Astrocyte of the cerebellum (primary cell): ENCODE measurements around the gene DSPP.
"Not testable (repeated sequence)": the region's sequence is repeated elsewhere in the genome, so short reads cannot be mapped to it uniquely, and the experiment has no call there.

Experiments used
- DNase-seq: peaks from one replicate; pipeline ENCODE4 v3.0.0-alpha.2; 2011; ENCODE audit warnings: low read depth
- H3K4me3 ChIP-seq: 2 replicates; pipeline ENCODE4 v1.5.1; 2011; ENCODE audit warnings: mild to moderate bottlenecking, low read depth, low read length, moderate library complexity
- CTCF ChIP-seq: IDR thresholded peaks from 2 replicates; pipeline ENCODE4 v1.5.1; 2012; ENCODE audit warnings: low read length, low read depth, moderate library complexity, mild to moderate bottlenecking; ENCODE audit errors: missing control alignments
- in situ Hi-C: cut with HindIII; loops from 2 replicates; pipeline ENCODE4 v1.10.0; 2017; ENCODE audit warnings: low sequenced_read_pairs

Gene DSPP

GRCh38 chr4:87608229-87608628 is at the start of gene DSPP:
Gene DSPP (plus strand): TSS chr4:87608529. CDS start chr4:87610909, 2,380 bp downstream.
- in situ Hi-C loops, result no loop called here
- H3K4me3 ChIP-seq, result no peak within 1 kb of the TSS

GRCh38 chr4:87559090-87559837 is 49.1 kb upstream of the DSPP start:
- in situ Hi-C loops, result no loop called here
- no peak for TF ChIP-seq CTCF
- DNase-seq, result no peak
- H3K4me3 ChIP-seq, result no peak overlapping the region

More at GRCh38 chr4:87608229-87608628, at the start of gene DSPP:
- no peak for DNase-seq
- no peak for TF ChIP-seq CTCF

GRCh38 chr4:87560802-87561201 is 47.5 kb upstream of the DSPP start:
- no peak for TF ChIP-seq CTCF
- no peak overlapping the region for H3K4me3 ChIP-seq
- DNase-seq, result no peak
- in situ Hi-C loops, result no loop called here

DNA sequence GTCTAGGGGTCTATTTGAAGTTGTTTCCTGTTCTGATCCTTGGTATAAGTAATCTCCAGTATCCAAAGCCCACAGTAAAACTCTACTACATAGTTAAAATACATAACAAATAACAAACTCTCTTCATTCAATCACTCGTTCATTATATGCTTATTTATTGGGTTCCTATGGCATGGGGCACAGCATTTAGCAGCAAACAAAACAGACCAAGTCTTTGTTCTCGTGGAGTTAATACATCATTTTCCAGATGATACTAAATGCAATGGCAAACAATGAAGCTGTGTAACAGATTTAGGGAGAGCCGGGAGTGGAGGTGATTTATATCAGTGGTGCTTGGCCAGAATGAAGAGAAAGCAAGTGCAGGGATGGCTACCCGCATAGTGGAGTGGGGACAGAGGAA is 42.6 kb upstream of the DSPP start:
- no peak overlapping the region for H3K4me3 ChIP-seq
- in situ Hi-C loops, result no loop called here
- no peak for TF ChIP-seq CTCF
- no peak for DNase-seq

GRCh38 chr4:87566276-87566675 is 42.1 kb upstream of the DSPP start:
- no peak overlapping the region for H3K4me3 ChIP-seq
- no peak for DNase-seq
- TF ChIP-seq CTCF, result no peak
- in situ Hi-C loops, result no loop called here

- in situ Hi-C loops, result no loop called here
- no peak overlapping the region for H3K4me3 ChIP-seq
- no peak for DNase-seq
- no peak for TF ChIP-seq CTCF
Measured at GRCh38 chr4:87567191-87567590, 41.1 kb upstream of the DSPP start.

GRCh38 chr4:87570290-87570805 is 38.0 kb upstream of the DSPP start:
- no peak for TF ChIP-seq CTCF
- in situ Hi-C loops, result no loop called here
- no peak for DNase-seq

DNA sequence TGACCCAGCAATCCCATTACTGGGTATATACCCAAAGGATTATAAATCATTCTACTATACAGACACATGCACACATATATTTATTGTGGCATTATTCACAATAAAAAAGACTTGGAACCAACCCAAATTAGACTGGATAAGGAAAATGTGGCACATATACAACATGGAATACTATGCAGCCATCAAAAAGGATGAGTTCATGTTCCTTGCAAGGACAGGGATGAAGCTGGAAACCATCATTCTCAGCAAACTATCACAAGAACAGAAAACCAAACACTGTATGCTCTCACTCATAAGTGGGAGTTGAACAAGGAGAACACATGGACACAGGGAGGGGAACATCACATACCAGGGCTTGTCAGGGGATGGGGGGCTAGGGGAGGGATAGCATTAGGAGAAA is 34.0 kb upstream of the DSPP start:
- DNase-seq, in situ Hi-C loops: not testable (repeated sequence)

More at GRCh38 chr4:87570290-87570805, 38.0 kb upstream of the DSPP start:
- H3K4me3 ChIP-seq, result no peak overlapping the region

More for the DNA sequence above, 34.0 kb upstream of the DSPP start:
- H3K4me3 ChIP-seq, result not testable (repeated sequence)
